Measurements from ENCODE around the gene KRTAP25-1.

Gene KRTAP25-1

GRCh38 chr21:30289215-30289614 is at the start of gene KRTAP25-1:
TSS of gene KRTAP25-1 (minus strand) at chr21:30289514. CDS start at chr21:30289490, 24 bp downstream.
- no peak for DNase-seq

- DNase-seq = no peak
Measured at GRCh38 chr21:30338717-30339116, 49.4 kb upstream of the KRTAP25-1 start.

- DNase-seq = no peak
Measured at GRCh38 chr21:30337772-30338171, 48.5 kb upstream of the KRTAP25-1 start.

GRCh38 chr21:30337276-30337744 is 48.0 kb upstream of the KRTAP25-1 start, which contains the start of gene KRTAP27-1:
TSS of gene KRTAP27-1 (minus strand) at chr21:30337694. CDS start at chr21:30337668, 26 bp downstream.
- no peak for DNase-seq

GRCh38 chr21:30336596-30336995 is 47.3 kb upstream of the KRTAP25-1 start:
- DNase-seq = no peak

- no peak for DNase-seq
Measured at GRCh38 chr21:30333736-30334135, 44.4 kb upstream of the KRTAP25-1 start.

GRCh38 chr21:30332681-30333080 is 43.4 kb upstream of the KRTAP25-1 start:
- no peak for DNase-seq

GRCh38 chr21:30329203-30329875 is 40.0 kb upstream of the KRTAP25-1 start:
- DNase-seq = no peak

- DNase-seq = no peak
Measured at GRCh38 chr21:30326390-30326789, 37.1 kb upstream of the KRTAP25-1 start.

GRCh38 chr21:30320215-30320614 is 30.9 kb upstream of the KRTAP25-1 start, which contains the start of gene KRTAP26-1:
TSS of gene KRTAP26-1 (minus strand) at chr21:30320315. CDS start at chr21:30320035, 280 bp downstream.
- no peak for DNase-seq

- no peak for DNase-seq
Measured at GRCh38 chr21:30315701-30316100, 26.4 kb upstream of the KRTAP25-1 start.

GRCh38 chr21:30306884-30307283 is 17.6 kb upstream of the KRTAP25-1 start:
- no peak for DNase-seq

GRCh38 chr21:30305136-30305535 is 15.8 kb upstream of the KRTAP25-1 start:
- no peak for DNase-seq

GRCh38 chr21:30282850-30283249 is 6.5 kb downstream of the KRTAP25-1 start, which contains the start of gene KRTAP24-1:
TSS of gene KRTAP24-1 (minus strand) at chr21:30282950. CDS start at chr21:30282932, 18 bp downstream.
- DNase-seq = no peak

GRCh38 chr21:30271611-30272010 is 17.7 kb downstream of the KRTAP25-1 start:
- DNase-seq = no peak

GRCh38 chr21:30271156-30271555 is 18.2 kb downstream of the KRTAP25-1 start:
- no peak for DNase-seq

- DNase-seq = no peak
Measured at GRCh38 chr21:30269803-30270530, 19.3 kb downstream of the KRTAP25-1 start.

GRCh38 chr21:30268608-30269197 is 20.6 kb downstream of the KRTAP25-1 start:
- no peak for DNase-seq

- no peak for DNase-seq
Measured at GRCh38 chr21:30257773-30258172, 31.5 kb downstream of the KRTAP25-1 start.

- no peak for DNase-seq
Measured at GRCh38 chr21:30256100-30256499, 33.2 kb downstream of the KRTAP25-1 start.

GRCh38 chr21:30255679-30256078 is 33.6 kb downstream of the KRTAP25-1 start:
- no peak for DNase-seq

- DNase-seq = no peak
Measured at GRCh38 chr21:30251781-30252180, 37.5 kb downstream of the KRTAP25-1 start.

GRCh38 chr21:30249936-30250335 is 39.4 kb downstream of the KRTAP25-1 start:
- no peak for DNase-seq

GRCh38 chr21:30248844-30249243 is 40.5 kb downstream of the KRTAP25-1 start:
- no peak for DNase-seq
